Ovary (tissue), 3 donors: ENCODE measurements around the gene ZSWIM5.
"Not testable (repeated sequence)": the region's sequence is repeated elsewhere in the genome, so short reads cannot be mapped to it uniquely, and the experiment has no call there.

Experiments
- CTCF ChIP-seq, 3 donors: fragments of 450-650 bp in 2 of 3; fragments of 200-600 bp in 1 of 3; IDR thresholded peaks; one replicate each; pipeline versions ENCODE4 v1.5.1 to v1.8.0; 2016 to 2022; ENCODE audit warnings: antibody characterized with exemption in 3 of 3, mild to moderate bottlenecking in 1 of 3
- EP300 ChIP-seq: sonication (generic); formaldehyde crosslinking; IDR thresholded peaks from one replicate; pipeline ENCODE4 v1.6.1; 2017; ENCODE audit warnings: antibody characterized with exemption
- POLR2A ChIP-seq: fragments of 450-650 bp; IDR thresholded peaks from one replicate; pipeline ENCODE4 v1.6.1; 2017; ENCODE audit warnings: antibody characterized with exemption, mild to moderate bottlenecking, moderate library complexity
- donor health status: DM: no; HTN: no; CAD: no.

GRCh38 chr1:45248004-45248403 lies 41.6 kb upstream of the ZSWIM5 start:
- TF ChIP-seq CTCF (IDR thresholded peaks at IDR 0.05); POLR2A; EP300: not testable (repeated sequence)
